ENCODE data around the gene ZMAT5.

The ZMAT5 gene, protein sequence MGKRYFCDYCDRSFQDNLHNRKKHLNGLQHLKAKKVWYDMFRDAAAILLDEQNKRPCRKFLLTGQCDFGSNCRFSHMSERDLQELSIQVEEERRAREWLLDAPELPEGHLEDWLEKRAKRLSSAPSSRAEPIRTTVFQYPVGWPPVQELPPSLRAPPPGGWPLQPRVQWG

DNA sequence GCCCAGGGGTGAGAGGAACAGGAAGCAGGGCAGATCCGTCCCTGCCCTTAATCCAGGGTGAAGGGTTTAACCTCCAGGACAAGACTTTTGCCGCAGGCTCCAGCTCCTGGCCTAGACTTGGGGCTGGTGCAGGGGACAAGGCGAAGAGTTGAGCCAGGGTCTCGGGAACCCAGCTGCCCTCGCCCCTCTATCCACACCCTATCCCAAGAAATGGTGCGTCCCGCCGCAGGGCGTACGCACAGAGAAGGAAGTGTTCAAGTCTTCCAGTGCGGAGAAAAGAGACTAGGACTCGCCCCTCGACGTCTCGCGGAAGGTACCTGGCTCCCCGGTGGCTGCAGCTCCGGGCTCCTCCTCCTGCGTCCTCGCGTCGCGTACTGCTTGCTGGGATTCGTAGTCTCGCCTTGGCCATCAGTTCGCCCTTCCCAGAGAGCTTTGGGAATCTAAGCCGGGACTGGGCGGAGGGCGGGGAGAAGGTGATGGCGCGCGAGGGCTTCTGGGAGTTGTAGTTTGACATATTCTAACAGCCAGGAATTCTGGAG, at the start of gene ZMAT5:
ZMAT5 (minus strand) TSS at position 376 of the 539 bp plus-strand sequence. CDS start 18,463 bp downstream, outside the sequence.
- DNase-seq (ENCODE audit: low read depth, low spot score): peak; percentile 84

DNA sequence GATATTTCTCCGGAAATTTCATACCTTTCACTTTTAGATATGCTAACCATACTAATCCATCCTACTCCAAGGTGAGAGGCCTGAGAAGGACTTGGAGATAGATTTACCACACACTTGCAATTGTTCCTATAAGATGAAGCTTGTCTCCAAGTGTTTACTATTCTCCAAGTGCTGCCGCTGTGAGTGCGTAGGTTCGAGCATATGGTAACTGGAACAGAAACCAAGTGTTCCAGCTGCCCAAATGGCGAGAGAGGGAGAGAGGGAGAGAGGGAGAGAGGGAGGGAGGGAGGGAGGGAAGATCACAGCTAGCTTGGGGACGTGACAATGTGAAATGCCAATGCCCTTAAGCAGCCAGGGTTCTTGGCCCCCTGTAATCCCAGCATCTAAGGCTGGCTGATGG, 49.7 kb upstream of the ZMAT5 start:
- DNase-seq (ENCODE audit: low read depth, low spot score): no peak

DNA sequence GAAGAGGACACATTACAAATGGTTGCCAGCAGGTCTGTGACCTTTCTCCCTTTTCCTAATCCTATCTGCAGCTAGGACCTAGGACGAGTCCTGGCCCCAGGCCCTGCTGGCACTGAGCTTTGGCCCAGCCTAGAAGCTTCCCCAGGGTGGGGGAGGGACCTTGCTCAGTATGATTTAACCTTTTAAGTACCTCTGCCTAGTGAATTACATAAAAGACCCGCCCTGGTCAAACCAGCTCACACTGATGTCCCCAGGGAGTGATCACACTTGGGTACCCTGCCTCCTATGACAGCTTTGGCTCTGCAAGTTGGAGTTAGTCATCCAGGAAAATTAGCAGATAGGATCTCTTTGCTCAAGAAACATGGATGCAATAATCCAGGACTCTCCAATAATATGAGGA, 49.3 kb upstream of the ZMAT5 start:
- DNase-seq (ENCODE audit: low read depth, low spot score): no peak

DNA sequence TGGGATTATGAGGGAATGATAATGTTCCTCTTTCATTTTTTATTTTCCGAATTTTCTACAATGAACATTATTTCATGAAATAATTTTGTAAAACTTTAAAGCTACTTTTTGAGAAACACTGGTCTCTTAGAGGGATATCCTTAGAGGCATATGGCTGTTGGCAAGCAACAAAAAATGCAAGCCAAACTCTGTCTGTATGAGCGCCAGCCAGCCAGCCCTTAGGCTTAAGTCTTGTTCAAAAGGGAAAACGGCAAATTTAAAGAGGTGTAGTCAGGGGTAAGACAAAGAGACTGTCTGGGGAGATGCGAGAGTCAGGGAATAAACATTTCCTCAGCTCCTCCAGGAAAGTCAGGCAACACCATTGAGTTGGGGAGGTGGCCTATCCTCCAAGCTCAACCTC, 48.8 kb upstream of the ZMAT5 start:
- no peak for DNase-seq (ENCODE audit: low read depth, low spot score)

DNA sequence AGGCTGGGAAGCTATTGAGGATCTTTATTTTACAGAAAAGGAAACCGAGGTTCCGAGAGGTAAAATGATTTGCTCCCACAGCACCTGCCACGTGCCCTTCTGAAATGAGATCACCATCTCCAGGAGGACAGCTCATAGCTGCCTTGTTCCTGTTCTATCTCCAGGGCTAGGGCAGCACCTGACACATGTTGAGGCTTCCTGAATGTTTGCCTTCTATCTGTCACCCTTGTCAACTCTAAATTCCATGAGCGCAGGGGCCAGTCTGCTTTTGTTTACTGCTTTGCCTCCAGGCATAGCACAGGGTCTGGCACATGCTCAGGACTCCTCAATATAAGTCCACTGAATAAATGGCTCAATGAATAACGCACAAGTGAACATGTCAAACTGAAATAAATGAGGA, 47.2 kb upstream of the ZMAT5 start:
- DNase-seq (ENCODE audit: low read depth, low spot score): no peak

DNA sequence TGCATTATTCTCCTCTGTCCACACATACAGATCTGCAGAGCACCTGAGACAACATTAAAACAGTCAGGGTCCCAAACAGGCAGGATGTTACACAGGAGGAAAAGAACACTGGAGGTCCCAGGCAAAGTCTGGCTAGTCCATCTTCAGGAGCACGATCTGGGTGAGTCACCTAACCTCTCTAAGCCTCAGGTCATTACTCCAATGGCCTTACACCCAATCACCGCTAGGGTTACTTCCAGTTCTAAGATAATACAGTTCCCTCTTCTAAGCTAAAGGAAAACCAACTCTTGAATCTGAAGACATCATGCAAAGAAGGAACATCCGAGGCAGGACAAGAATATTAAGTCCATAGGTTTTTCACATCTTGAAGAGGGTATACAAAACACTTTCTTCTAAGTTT, 46.8 kb upstream of the ZMAT5 start:
- DNase-seq (ENCODE audit: low read depth, low spot score): no peak

DNA sequence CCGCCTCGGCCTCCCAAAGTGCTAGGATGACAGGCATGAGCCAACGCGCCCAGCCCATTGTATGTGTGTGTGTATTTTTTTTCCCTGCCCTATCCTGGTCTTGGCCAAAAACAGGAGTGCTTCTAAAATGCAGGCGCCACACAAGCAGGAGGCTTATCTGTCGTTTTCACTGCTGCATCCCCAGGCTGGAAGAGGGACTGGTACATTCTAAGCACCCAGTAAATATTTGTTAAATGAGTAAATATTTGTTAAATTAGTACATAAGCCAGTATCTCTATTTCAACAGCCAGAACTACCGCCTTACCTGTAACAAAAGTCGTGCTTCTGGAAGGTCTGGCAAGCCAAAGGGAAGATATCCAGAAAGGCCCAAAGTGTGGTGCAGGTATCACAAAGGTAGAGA, 46.3 kb upstream of the ZMAT5 start:
- DNase-seq (ENCODE audit: low read depth, low spot score): no peak

DNA sequence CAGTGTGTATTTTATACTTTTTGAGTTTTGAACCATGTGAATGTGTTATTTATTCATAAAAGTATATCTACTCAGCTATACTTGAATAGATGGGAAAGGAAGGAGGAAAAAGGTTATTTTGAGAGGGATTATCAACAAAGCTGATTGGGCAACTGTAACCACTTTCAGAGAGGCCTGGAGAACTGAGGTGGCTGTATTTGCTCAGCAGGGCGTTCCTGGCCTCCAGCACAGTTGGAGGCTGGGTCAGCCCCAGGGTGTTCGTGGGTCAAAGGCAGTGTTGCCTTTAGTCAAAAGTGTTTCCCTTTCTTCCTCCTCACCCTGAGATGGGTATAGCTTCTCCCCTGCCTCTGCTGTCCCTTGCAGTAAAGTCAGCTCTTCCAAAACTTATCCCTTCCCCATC, 44.6 kb upstream of the ZMAT5 start:
- DNase-seq (ENCODE audit: low read depth, low spot score): no peak

DNA sequence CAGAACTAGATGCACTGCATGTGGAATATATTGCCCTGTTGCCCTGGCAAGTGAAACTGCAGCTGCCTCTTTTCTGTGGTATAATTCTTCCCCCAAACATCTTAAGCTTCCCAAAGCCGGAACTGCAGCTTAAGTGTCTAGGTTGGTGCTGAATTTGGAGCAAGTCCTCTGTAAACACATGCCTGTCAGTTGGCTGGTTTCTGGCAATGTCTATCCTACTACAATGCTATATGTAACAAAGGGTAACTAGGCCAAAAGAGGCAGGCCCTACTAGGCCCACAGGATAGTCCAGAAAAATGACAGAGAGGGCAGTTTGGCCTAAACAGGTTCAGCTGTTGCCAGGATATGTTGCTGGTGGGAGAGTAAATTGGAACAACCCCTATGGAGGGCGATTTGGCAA, 43.4 kb upstream of the ZMAT5 start:
- no peak for DNase-seq (ENCODE audit: low read depth, low spot score)

DNA sequence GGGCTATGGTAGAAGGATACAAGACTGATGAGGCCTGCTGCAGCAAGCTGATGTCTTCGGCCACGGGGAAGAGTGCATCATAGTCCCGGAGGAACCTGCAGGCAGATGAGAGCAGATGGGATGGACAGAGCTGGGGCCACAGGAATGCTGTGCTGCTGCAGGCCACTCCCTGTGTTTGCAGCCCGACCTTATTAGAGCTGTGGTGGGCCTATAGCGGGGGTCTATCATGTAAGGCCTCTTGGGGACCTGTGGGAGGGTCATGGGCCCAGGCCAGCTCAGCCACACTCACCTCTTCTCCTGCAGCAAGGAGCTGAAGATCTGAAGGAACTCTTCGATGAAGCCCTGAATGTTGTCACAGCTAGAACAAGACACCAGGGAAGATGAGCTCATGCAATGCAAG, 39.4 kb upstream of the ZMAT5 start:
- no peak for DNase-seq (ENCODE audit: low read depth, low spot score)

DNA sequence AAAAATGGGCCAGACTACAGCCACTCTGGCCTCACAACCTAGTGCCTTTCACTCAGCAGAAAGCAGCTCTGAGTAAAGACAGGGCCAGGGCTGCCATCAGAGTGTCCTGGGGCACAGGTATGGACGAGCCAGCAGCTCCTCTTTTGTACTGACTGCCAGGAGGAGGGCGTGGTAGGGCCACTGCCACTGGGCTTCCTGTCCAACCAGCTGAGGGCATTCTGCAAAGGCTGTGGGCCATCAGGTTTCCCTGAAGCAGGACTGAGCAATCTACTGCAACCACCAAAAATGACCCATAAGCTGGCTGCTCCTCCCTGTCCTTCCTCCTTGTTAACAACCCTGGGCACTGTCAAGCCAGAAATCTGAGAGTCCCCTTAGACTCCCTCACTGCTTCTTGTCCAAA, 38.2 kb upstream of the ZMAT5 start:
- DNase-seq (ENCODE audit: low read depth, low spot score): no peak

DNA sequence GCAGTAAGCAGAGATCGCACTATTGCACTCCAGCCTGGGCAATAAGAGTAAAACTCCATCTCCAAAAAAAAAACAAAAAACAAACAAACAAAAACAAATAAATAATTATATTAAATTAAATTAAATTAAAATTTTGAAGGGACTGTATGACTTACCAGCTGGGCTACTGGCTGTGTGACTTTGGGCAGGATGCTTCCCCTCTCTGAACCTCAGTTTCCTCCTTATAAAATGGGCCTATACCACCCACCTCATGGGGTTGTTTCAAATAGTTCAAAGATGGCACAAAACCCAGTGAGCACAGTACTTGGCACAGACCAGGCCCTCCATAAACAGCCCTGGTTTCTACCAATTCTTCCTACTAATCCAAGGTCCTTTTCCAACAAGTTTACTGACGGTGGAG, 36.4 kb upstream of the ZMAT5 start:
- DNase-seq (ENCODE audit: low read depth, low spot score): no peak

DNA sequence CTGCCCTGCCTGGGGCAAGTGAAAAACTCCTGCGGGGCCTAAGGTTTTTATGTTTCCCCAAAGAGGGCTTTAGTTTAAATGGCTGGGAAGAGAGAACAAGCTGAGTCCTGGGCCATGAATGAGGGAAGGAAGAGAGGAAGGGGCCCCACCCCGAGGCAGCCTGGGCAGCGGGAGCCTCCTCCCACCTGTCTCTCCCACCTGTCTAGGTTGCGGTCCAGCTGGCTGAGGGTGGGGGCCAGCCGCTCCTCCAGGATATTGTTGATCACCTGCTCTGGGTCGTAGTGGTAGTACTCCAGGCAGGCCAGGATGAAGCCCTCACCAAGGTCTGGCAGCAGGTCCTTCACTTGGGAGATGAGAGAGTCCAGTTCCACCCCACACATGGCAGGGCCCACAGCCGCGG, 35.0 kb upstream of the ZMAT5 start:
- no peak for DNase-seq (ENCODE audit: low read depth, low spot score)

DNA sequence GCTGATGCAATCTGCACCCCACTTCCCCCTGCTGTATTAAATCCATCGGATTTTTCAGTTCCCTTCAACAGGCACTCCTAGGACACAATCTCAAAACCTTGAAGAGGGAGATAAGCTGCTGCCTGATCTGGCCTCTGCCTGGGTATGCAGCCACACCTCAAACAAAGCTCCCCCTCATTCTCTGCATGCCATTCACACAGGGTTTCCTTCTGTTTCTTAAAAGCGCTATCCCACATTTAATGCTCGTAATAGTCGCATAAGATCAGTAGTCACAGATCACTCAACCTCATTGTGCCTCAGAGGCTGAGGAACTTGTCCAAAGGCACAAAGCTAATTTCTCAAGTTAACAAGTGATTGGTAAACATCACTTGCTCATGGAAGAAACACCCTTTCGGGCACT, 34.3 kb upstream of the ZMAT5 start:
- DNase-seq (ENCODE audit: low read depth, low spot score): no peak

DNA sequence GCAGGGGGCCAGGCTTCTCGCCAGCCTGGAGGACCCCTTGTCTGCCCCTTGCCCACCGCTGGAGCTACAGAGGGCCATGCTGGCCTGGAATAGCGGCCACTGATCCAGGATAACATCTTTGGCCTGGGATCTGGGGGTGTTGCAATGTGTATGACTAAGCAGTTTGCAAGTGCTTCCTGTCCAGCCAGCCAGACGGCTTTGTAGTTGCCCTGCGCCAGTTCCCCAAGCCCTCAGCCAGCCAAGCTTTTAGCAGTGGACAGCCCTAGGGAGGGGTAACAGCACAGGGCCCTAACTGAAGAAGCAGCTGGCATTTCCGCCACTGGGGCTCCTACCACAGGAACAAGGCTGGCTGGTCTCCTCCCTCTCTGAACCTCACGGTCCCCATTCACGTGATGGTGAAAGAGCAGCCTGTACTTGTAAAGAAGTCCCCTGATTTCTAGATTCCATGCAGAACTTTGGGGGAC, 32.4 kb upstream of the ZMAT5 start:
- no peak for DNase-seq (ENCODE audit: low read depth, low spot score)

DNA sequence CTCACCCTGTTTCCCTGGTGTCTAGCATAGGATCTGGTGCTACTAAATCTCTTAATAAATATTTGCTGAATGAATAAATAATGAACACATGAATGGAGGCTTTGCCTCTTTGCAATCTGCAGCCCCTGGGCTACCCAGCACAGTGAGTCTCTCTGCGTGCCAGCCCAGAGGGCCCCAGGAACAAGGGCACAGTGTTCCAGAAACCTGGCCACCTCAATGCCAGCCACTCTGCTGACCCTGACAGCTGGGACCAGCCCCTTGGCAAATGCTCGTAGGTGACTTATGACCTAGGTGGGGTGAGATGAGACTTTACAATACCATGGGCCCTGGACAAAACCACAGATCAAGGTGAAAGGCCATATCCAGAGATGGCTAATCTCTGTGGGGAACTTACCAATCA, 32.0 kb upstream of the ZMAT5 start:
- no peak for DNase-seq (ENCODE audit: low read depth, low spot score)

DNA sequence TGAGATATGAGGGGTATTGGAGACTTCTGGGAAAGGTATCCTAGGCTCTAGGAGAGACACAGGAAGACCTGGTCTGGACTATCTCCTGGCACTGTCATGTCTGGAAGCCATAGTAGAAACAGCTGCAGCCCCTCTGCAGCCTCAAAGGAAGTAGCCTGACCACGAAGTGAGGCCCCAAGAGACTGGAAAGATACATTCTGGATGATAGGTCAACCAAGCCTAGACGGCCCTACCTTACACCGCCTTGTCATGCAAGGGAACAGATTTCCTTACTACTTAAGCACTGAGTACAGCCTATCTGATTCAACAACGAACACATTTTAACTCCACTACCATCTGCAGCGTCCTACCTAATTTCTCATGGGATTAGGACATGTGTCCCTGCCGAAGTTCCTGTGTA, 31.5 kb upstream of the ZMAT5 start:
- DNase-seq (ENCODE audit: low read depth, low spot score): no peak

DNA sequence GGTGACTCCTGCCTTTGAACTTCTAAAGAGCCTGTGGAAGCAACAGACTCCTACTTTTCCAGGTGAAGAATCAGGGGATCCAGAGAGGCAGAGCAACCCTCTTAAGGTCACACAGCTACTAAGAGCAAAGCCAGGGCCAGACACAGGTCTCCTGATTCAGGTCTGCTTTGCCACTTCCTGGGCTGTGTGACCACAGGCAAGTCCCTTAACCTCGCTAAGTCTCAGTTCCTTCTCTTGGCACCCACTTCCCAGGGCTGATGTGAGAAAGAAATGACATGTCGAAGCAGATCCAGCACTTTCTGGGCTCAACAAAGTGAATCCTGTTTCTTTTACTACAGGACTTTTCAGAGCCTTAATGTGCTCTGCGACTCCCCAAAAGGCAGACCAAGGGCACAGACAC, 30.5 kb upstream of the ZMAT5 start:
- no peak for DNase-seq (ENCODE audit: low read depth, low spot score)

DNA sequence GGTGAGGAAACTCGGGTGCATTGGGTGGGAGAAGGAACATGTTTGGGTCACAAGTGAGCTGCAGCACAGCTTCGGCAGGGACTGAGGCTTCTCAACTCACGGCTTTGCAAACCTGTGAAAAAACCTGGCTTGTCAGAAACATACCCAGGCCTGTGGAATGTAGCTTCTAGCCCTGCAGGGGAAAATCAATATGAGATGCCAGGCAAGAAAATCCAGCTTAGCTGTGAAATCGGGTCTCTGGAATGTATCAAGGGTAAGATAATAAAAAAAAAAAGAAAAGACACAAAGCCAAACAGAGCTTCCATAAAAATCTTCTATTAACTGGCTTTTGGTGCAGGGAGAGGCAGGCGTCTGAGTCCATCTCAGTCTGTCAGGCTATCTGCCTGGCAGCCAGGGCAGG, 28.9 kb upstream of the ZMAT5 start:
- DNase-seq (ENCODE audit: low read depth, low spot score): no peak

DNA sequence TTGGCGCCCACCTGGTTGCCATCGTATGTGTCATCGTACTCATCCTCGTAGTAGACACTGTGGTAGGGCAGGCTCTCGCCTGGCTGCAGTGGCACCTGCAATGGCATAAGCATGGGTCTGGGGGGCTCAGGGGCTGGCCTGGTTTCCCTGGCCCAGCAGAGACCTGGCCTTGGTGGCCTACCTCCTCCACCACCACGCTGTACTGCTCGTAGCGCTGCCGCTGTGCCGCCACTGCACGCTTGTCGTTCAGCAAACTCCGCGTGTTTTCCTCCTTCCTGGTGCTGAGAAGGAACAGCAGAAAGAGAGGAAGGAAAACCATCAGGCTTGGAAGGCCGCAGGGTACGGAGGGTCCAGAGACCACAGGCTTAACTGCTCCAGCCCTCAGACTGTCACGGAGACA, 26.6 kb upstream of the ZMAT5 start:
- no peak for DNase-seq (ENCODE audit: low read depth, low spot score)

DNA sequence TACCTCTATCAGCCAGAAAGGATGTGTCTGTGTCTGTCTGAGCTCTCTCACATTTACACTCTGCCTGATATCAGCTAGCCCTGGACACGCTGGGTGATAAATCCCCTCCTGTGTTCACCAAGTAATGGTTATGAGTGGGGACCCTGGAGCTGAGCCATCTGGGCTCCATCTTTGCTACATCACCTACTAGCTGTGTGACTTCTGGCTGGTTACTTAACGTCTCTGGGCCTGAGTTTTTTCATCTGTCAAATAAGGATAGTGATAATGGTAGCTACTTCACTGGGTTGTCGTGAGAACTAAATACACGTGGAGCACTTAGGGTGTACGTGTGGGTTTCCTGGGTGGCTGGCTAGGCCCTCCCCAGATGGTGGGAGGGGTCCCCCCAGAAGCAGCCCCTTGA, 23.3 kb upstream of the ZMAT5 start:
- no peak for DNase-seq (ENCODE audit: low read depth, low spot score)

DNA sequence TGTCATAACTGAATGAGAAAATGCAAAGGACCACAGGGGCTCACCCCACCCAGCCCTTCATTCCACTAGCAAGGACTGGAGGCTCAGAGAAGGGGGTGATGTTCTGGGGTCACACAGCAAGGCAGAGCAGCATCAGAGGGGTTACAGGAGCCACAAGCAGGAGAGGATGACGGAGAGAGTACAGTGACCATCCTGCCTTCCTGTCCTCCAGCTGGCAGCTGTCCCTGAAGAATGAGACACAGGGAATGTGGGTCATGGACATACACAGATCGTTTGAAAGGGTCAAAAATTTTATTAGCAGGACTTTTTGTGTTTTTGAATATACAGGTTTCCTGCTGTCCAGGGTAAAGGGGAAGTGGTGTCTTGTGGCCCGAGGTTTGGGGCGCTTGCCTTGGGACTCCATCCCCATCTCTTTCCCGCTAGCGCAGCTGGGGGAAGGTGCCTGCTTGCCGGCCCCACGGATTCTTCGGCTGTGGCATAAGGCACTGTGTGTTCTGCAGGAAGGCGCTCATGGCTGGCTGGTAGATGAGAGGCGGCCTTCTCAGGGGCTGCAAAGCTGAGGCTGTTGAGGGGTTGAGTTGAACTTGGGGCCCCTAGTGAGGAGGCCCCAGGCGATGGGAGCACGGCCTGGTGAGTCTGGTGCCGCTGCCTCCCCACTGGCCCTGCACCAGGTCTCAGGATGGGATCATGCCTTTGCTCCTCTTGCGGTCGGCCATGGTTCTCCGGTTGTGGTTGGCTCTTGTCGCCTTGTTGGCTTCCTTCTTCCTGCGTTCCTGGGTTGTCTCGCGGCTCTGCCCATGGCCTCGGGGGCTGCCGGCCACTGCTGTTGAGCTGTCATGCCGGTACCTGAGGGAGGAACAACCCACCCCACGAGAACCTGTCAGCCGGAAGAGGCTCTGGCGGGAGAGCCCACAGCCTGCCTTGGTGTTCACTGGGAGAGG, 21.8 kb upstream of the ZMAT5 start:
- DNase-seq (ENCODE audit: low read depth, low spot score): no peak

DNA sequence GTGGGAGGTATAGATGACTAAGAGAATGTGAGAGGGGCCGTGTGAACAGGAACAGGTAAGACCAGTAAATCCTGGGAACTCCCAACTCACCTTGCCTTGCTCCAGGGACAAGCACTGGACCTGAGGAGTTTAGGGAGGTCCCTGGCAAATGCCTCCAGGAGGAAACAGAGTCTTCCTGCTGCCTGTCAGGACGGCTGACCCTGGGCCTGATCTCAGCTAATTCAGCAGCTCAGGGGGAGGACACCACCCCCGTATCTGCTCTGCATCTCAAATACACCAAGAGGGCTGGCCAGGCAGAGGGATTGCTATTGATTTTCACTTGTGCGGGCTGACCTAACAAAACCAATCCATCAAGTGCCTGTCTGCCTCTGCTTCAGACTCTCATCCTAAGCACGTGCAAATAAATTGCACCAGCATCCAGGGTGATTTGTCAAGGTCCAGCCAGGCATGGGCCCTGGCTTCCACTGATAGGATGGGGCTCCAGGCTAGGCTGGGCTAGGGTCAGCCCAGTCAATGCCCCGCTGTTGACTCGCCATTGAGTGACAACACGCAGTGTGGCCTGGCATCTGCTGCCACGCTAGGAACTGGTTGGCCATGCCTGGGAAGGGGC, 20.7 kb upstream of the ZMAT5 start:
- no peak for DNase-seq (ENCODE audit: low read depth, low spot score)
